22Rv1 (cell line): ENCODE data around the gene DEPDC1.

Experiments
- ZFX ChIP-seq: fragments of 450-650 bp; IDR thresholded peaks from 2 replicates; pipeline ENCODE4 v1.6.1; 2017; ENCODE audit warnings: antibody characterized with exemption, borderline replicate concordance
- TF ChIP-seq, protein P1 (sequence below): fragments of 450-650 bp; IDR thresholded peaks from 2 replicates; pipeline ENCODE4 v1.5.1; 2017; ENCODE audit warnings: mild to moderate bottlenecking

DNA sequence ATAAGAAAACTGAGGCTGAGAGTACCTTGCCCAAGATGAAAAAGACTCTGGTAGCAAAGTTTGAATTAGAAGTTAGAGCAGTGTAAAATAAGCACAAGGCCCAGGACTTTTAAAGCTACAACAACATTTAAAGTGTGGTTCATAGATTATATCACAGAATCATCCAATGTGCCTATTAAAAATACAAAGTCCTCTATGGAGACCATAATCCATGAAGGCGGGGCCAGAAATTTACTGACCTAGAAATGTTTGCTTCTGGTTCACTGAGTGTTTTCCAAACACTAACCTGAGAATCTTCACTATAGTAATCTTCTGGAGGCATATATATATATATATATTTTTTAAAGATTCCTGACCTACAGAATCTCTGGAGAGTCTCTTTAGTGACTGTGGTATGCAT, 12.3 kb downstream of the DEPDC1 start:
- TF ChIP-seq, protein P1, sequence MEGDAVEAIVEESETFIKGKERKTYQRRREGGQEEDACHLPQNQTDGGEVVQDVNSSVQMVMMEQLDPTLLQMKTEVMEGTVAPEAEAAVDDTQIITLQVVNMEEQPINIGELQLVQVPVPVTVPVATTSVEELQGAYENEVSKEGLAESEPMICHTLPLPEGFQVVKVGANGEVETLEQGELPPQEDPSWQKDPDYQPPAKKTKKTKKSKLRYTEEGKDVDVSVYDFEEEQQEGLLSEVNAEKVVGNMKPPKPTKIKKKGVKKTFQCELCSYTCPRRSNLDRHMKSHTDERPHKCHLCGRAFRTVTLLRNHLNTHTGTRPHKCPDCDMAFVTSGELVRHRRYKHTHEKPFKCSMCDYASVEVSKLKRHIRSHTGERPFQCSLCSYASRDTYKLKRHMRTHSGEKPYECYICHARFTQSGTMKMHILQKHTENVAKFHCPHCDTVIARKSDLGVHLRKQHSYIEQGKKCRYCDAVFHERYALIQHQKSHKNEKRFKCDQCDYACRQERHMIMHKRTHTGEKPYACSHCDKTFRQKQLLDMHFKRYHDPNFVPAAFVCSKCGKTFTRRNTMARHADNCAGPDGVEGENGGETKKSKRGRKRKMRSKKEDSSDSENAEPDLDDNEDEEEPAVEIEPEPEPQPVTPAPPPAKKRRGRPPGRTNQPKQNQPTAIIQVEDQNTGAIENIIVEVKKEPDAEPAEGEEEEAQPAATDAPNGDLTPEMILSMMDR = no peak
- TF ChIP-seq ZFX = no peak
